ENCODE measurements around the gene DIP2C. TPM values are rescaled to one million over a fixed set of nuclear protein-coding genes. Genes with fewer than 3 reads are reported as not detected.

The DIP2C gene
- total RNA-seq, 2 donors from 2014 or later = 9.6 to 11.9 TPM

- Histone ChIP-seq H3K4me1 (no peaks in the 10 kb centered on the region), H3K9me3 (no peaks in the 10 kb centered on the region), H3K4me3 (no peak overlapping the region), H3K27me3 (no peaks in the 10 kb centered on the region), H3K27ac (no peak overlapping the region), H3K36me3 (replicated peaks in 1 of 2; ENCODE audit: insufficient read depth in 1 of 2, low read depth in 2 of 2) (peaks cover 0 to 8% of the 10 kb centered on the region in 2 donors)
- TF ChIP-seq CTCF (IDR thresholded peaks at IDR 0.05) (no peak), POLR2A (IDR thresholded peaks at IDR 0.05) (no peak)
- no peak for DNase-seq
- intact Hi-C loops (cut with DNase I) = no loop called here
- 45 to 61% methylated on average over 3 of the region's 3 CpGs for WGBS, 2 donors
- ATAC-seq = no peak
These were observed 281.2 kb downstream of the DIP2C start for GRCh38 chr10:408236-408635.

DNA sequence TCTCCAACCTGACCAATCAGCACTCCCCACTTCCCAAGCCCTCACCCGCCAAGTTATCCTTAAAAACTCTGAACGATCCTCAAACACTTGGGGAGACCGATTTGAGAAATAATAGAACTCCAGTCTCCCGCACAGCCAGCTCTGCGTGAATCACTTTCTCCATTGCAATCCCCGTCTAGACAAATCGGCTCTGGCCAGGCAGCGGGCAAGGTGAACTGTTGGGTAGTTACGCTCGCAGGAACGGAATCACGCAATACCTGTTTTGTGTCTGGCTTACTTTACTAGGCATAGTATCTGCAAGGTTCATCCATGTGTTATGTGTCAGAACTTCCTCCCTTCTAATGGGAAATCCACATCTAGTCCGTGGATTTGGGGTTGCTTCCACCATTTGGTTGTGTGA is 282.5 kb downstream of the DIP2C start:
- H3K36me3 ChIP-seq (replicated peaks in 1 of 2; ENCODE audit: insufficient read depth in 1 of 2, low read depth in 2 of 2) = peaks cover 0 to 8% of the 10 kb centered on the region in 2 donors
- H3K4me3 ChIP-seq = no peak overlapping the region
- 97% methylated on average over 12 to 13 of the region's 13 CpGs for WGBS, 2 donors
- TF ChIP-seq POLR2A (IDR thresholded peaks at IDR 0.05) = no peak
- no peak for TF ChIP-seq CTCF (IDR thresholded peaks at IDR 0.05)
- H3K27me3 ChIP-seq = no peaks in the 10 kb centered on the region
- H3K27ac ChIP-seq = no peak overlapping the region
- intact Hi-C loops (cut with DNase I) = no loop called here
- no peak for ATAC-seq
- no peaks in the 10 kb centered on the region for H3K9me3 ChIP-seq
- H3K4me1 ChIP-seq = no peaks in the 10 kb centered on the region
- DNase-seq = no peak

GRCh38 chr10:405648-406047 is 283.8 kb downstream of the DIP2C start:
- H3K9me3 ChIP-seq = no peaks in the 10 kb centered on the region
- no peak for ATAC-seq
- DNase-seq = no peak
- H3K4me1 ChIP-seq = no peaks in the 10 kb centered on the region
- no peak for TF ChIP-seq CTCF (IDR thresholded peaks at IDR 0.05)
- intact Hi-C loops (cut with DNase I) = no loop called here
- no peak overlapping the region for H3K27ac ChIP-seq
- H3K4me3 ChIP-seq = no peak overlapping the region
- no peaks in the 10 kb centered on the region for H3K27me3 ChIP-seq
- WGBS, 2 donors = 80 to 83% methylated on average over 12 of the region's 12 CpGs
- peaks cover 0 to 8% of the 10 kb centered on the region in 2 donors for H3K36me3 ChIP-seq (replicated peaks in 1 of 2; ENCODE audit: insufficient read depth in 1 of 2, low read depth in 2 of 2)

DNA sequence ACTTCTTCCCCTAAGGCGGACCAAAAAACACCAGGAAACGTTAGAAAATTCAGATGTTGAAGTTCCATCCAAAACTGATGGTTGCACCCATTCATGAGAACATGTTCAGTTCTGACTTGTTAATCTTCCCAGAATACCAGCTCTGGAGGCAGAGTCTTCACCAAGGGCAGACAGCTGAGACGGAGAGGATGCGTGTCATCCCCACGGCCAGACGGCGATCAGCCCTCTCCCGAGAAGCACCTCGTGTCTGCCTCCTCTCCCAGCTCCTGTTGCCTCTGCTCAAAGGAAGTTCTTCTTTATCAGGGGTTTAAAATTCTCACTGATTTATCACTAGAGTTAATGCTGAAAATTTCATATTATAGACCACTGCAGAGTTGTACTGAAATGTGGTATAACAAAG is 284.5 kb downstream of the DIP2C start:
- Histone ChIP-seq H3K9me3 (no peaks in the 10 kb centered on the region), H3K27ac (no peak overlapping the region), H3K27me3 (no peaks in the 10 kb centered on the region), H3K4me3 (no peak overlapping the region), H3K4me1 (no peaks in the 10 kb centered on the region), H3K36me3 (replicated peaks in 1 of 2; ENCODE audit: insufficient read depth in 1 of 2, low read depth in 2 of 2) (peaks cover 0 to 8% of the 10 kb centered on the region in 2 donors)
- intact Hi-C loops (cut with DNase I) = no loop called here
- WGBS, 2 donors = 92 to 96% methylated on average over 9 of the region's 9 CpGs
- TF ChIP-seq POLR2A (IDR thresholded peaks at IDR 0.05) (no peak), CTCF (IDR thresholded peaks at IDR 0.05) (no peak)
- DNase-seq (no peak), ATAC-seq (no peak)

GRCh38 chr10:404346-404745 is 285.1 kb downstream of the DIP2C start:
- intact Hi-C loops (cut with DNase I) = no loop called here
- TF ChIP-seq POLR2A (IDR thresholded peaks at IDR 0.05) = no peak
- no peak for TF ChIP-seq CTCF (IDR thresholded peaks at IDR 0.05)
- no peak for ATAC-seq
- WGBS, 2 donors = 84 to 87% methylated on average over 4 of the region's 4 CpGs
- H3K9me3 ChIP-seq = no peaks in the 10 kb centered on the region
- DNase-seq = no peak
- no peaks in the 10 kb centered on the region for H3K4me1 ChIP-seq
- no peak overlapping the region for H3K27ac ChIP-seq
- no peak overlapping the region for H3K4me3 ChIP-seq
- no peaks in the 10 kb centered on the region for H3K27me3 ChIP-seq
- peaks cover 0 to 7% of the 10 kb centered on the region in 2 donors for H3K36me3 ChIP-seq (replicated peaks in 1 of 2; ENCODE audit: insufficient read depth in 1 of 2, low read depth in 2 of 2)
